K562 (cell line): ENCODE results near the gene SLC25A31. TPM values are rescaled to one million over a fixed set of nuclear protein-coding genes. Genes with fewer than 3 reads are reported as not detected.

Experiments used
- KAT2B ChIP-seq: IDR thresholded peaks from one replicate; pipeline ENCODE4 v1.6.1; 2012; ENCODE audit warnings: low read depth, mild to moderate bottlenecking, control low read depth, inconsistent platforms, low read length, moderate library complexity
- LARP7 ChIP-seq: fragments of 450-650 bp; IDR thresholded peaks from 2 replicates; pipeline ENCODE4 v1.6.1; 2016
- MGA ChIP-seq: fragments of 450-650 bp; IDR thresholded peaks from 2 replicates; pipeline ENCODE4 v1.6.1; 2016; ENCODE audit warnings: mild to moderate bottlenecking, moderate library complexity
- MIER1 ChIP-seq: fragments of 450-650 bp; IDR thresholded peaks from 2 replicates; pipeline ENCODE4 v1.6.1; 2016; ENCODE audit warnings: antibody characterized with exemption, mild to moderate bottlenecking, low read depth
- NKRF ChIP-seq: fragments of 450-650 bp; IDR thresholded peaks from 2 replicates; pipeline ENCODE4 v1.6.1; 2016; ENCODE audit warnings: borderline replicate concordance
- POLR2AphosphoS5 ChIP-seq: IDR thresholded peaks from 2 replicates; pipeline ENCODE4 v1.6.1; 2011; ENCODE audit warnings: mild to moderate bottlenecking, low read depth, low read length, moderate library complexity; ENCODE audit not compliant: control insufficient read depth, insufficient read depth
- SREBF2 ChIP-seq: sonication (generic); formaldehyde crosslinking; IDR thresholded peaks from 2 replicates; pipeline ENCODE4 v1.4.0; 2020; ENCODE audit warnings: mild to moderate bottlenecking, missing genetic modification reagents
- TCFL5 ChIP-seq: fragments of 250-450 bp; sonication (Bioruptor Pico); conservative IDR thresholded peaks from 2 replicates; pipeline ENCODE4 v1.6.1; 2021; ENCODE audit warnings: mild to moderate bottlenecking, moderate library complexity, matching md5 sums
- THAP12 ChIP-seq: fragments of 250-450 bp; sonication (Bioruptor Pico); IDR thresholded peaks from 2 replicates; pipeline ENCODE4 v1.9.0; 2021; ENCODE audit warnings: mild to moderate bottlenecking, inconsistent platforms
- WHSC1 ChIP-seq: IDR thresholded peaks from one replicate; pipeline ENCODE4 v1.6.1; 2012; ENCODE audit warnings: low read length, control low read depth, inconsistent platforms
- ZBTB7A ChIP-seq: IDR thresholded peaks from 2 replicates; pipeline ENCODE4 v1.6.1; 2011; ENCODE audit warnings: low read depth, mild to moderate bottlenecking, low read length, moderate library complexity, borderline replicate concordance; ENCODE audit not compliant: control insufficient read depth
- polyA plus RNA-seq, 8 experiments: library from polyadenylated mRNA; depleted of rRNA in 4 of 8; stranded (reverse) in 5 of 8; unstranded in 3 of 8; fragments of >200 nt; fragmentation: Nextera tagmentation in 2 of 8; fragmentation: Illumina TruSeq in 1 of 8; extraction: Ambion mirVana in 2 of 8; extraction: Trizol in 1 of 8; gene quantifications; 2 replicates each; pipeline versions ENCODE4 v1.2.1 to v1.2.3, GENCODE V29; 2011 to 2014; ENCODE audit warnings: inconsistent platforms in 1 of 8, missing spikeins in 1 of 8
- total RNA-seq, 7 experiments: library from RNA; depleted of rRNA in 6 of 7; stranded (reverse); fragments of >200 nt in 6 of 7; fragmentation: Illumina TruSeq in 2 of 7; extraction: Trizol in 2 of 7; gene quantifications; 2 replicates each; pipeline versions ENCODE4 v1.2.1 to v1.2.3, GENCODE V29; 2011 to 2021; ENCODE audit warnings: low replicate concordance in 1 of 7

The SLC25A31 gene
- total and polyA plus RNA-seq, 9 of the 15 experiments (the other 6 are each of a cell fraction or from before 2014, with no cell fraction given), result 0.07 TPM; not detected in 8

GRCh38 chr4:127782275-127783025 is 52.2 kb downstream of the SLC25A31 start, which contains the start of gene HSPA4L (continued):
- TF ChIP-seq MGA (peak; percentile 82), WHSC1 (no peak), KAT2B (no peak), NKRF (peak; percentile 76; the same call in 1 of the 2 replicates), THAP12 (CRISPR knock-in tag) (peak; percentile 85), MIER1 (peak; percentile 65; the same call in 1 of the 2 replicates), SREBF2 (0 out of 2 replicates have a peak, but pooled peaks have one; percentile 45), ZBTB7A (peak; percentile 23; the same call in 1 of the 2 replicates), POLR2AphosphoS5 (peak; percentile 77), LARP7 (no peak), TCFL5 (CRISPR knock-in tag) (no peak)
